HG03139 (cell line): Measurements from ENCODE around the gene POLN.

Experiments
- ATAC-seq: cut with Tn5 transposase; IDR thresholded peaks from one replicate; pipeline ENCODE4 v1.9.1; 2021; ENCODE audit not compliant: unreplicated experiment

Gene POLN

DNA sequence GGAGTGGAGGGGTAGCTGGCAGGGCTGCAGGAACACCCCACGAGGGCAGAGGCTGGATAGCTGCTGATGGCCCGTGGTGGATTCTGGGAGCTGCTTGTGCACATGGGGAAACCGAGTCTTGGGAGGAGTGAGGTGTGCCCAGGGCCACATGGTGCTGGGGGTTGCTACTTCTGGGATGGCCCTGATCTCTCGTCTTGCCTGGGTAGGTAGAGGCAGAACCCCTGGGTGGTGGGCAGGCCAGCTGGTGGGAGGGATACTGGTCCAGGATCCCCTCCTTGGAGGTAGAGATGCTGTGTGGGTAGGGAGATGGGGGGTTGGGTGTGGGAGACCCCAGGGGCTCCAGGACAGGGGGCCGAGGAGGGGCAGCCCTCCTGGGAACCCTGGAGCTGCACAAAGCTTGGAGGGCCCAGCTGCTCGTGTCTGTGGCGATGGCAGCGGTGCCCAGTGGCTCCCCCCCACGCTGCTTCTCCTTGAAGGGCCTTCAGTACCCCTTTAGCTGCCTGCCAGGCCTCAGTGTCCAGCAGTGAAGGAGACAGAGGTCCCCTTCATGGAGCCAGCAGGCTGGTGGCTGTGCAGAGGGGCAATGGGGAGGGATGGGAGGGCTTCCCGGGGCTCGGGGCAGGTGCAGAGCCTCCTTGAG is 179.6 kb downstream of the POLN start:
- no peak for ATAC-seq

DNA sequence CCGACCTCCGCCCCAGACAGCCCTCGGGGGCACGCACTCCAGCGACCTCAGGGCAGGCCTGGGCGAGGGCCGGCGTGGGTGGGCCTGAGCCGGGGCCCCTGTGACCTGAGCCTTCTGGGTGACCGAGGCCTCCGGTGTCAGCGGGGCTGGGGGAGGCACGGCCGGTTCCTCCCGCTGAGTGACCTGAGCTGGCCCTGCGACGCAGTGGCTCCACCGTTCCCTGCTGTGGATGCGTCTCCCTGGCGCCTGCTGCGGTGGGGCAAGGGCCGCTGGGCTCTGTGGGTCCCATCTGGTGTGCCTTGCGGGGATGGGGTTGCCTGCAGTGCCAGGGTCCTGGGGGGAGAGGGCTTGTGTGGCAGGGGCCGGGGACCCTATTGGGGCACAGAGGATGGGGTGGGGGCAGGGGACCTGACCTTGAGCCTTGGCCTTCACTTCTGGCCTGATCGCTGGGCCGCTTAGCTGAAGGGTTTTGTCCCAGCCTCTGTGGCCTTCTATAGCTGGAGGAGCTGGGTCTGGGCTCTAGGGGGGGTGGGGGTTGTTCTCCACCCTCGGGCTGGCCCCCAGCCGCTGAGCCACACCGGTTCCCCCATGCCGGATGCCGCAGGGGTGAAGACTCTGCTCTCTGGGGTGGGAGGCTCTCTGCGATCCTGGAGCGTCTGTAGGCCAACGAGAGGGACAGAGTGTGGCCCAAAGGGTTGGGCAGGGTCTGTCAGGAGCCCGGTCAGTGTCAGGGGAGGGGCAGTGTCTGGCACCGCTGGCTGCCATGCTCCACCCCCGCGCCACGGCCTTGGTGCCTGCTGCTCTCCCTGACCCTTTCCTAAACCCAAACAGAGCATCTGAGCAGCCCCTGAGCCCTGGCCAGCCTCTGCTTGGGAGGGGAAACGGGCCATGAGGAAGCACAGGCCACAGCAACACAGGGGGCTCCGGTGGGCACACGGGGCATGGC is 180.5 kb downstream of the POLN start:
- no peak for ATAC-seq

DNA sequence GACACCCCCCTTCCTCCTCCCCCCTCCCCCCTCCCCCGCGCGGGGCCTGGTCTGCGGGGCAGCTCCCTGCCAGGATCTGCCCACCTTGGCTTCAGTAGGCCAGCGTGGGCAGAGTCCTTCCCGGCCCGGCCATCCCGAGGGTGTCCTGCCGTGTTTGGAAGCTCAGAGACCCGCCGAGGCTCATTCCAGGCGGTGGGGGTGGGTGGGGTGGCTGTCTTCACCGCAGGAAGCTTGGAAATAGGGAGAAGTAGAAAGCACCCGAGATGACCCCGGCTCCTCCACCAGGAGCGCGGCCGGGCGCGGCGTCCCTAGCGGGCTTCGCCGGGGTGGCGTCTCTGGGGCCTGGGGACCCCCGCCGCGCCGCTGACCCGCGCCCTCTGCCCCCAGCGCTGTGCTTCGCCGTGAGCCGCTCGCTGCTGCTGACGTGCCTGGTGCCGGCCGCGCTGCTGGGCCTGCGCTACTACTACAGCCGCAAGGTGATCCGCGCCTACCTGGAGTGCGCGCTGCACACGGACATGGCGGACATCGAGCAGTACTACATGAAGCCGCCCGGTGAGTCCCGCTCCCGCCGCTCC is 181.2 kb downstream of the POLN start:
- no peak for ATAC-seq

DNA sequence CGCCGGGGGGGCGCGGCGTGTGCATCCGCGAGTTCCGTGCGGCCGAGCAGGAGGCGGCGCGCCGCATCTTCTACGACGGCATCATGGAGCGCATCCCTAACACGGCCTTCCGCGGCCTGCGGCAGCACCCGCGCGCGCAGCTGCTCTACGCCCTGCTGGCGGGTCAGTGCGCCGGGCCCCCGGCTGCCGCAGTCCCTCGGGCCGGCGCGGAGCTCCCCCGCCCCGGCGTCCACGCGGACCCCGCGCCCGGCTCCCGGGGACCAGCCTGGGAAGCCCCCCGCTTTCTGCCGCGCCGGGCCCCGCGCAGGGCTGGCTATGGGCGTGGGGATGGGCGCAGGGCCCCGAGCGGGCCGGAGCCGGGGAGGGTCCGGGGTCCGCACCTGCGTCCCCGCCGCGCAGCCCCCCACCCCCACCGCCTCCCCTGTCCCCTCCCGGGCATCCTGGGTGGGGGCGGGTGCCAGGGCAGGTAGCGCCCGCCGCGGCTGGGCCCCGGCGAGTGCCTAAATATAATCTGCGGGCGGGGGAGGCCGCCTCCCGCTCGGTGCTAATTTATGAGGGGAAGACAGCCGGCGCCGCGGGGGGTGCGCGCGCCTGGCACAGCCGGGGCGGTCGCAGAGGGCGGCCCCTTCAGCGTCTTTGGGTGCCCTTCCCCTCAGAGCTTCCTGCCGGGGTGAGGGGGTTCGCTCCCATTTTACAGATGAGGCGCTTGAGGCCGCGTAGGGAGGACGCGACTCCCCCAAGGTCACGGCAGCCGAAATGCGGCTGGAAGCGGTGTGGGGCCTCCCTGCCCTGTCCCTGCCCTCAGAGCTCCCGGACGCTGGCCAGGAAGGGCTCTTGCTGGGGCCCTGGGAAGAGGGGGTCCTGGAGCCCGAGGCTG is 182.0 kb downstream of the POLN start:
- no peak for ATAC-seq

DNA sequence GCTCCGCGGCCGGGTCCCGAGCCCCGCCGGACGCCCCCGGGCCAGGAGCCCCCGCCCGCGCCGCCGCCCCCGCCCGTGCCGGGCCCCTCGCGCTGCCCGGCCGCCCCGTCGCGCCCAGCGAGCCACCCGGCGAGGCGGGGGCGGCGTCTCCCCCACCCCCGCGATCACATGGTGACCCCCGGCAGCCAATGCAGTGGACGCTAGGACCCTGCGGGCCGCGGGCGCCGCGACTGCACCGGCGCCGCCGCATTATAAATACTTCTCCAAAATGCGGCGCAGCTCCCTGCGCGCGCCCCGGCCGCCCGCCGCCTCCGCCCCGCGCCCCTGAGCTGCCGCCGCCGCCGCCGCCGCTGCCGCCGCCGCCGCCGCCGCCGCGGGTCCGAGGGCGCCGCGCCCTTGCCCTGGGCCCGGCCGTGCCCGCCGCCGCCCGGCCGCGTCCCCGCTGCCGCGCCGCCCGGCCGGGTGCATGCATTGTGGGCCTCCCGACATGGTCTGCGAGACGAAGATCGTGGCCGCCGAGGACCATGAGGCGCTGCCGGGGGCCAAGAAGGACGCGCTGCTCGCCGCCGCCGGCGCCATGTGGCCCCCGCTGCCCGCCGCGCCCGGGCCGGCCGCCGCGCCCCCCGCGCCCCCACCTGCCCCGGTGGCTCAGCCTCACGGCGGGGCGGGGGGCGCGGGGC is 182.7 kb downstream of the POLN start, which contains the start of gene NAT8L:
Gene NAT8L (plus strand): TSS at position 282 of the 680 bp plus-strand sequence. CDS start 185 bp downstream, at position 467.
- ATAC-seq = no peak

DNA sequence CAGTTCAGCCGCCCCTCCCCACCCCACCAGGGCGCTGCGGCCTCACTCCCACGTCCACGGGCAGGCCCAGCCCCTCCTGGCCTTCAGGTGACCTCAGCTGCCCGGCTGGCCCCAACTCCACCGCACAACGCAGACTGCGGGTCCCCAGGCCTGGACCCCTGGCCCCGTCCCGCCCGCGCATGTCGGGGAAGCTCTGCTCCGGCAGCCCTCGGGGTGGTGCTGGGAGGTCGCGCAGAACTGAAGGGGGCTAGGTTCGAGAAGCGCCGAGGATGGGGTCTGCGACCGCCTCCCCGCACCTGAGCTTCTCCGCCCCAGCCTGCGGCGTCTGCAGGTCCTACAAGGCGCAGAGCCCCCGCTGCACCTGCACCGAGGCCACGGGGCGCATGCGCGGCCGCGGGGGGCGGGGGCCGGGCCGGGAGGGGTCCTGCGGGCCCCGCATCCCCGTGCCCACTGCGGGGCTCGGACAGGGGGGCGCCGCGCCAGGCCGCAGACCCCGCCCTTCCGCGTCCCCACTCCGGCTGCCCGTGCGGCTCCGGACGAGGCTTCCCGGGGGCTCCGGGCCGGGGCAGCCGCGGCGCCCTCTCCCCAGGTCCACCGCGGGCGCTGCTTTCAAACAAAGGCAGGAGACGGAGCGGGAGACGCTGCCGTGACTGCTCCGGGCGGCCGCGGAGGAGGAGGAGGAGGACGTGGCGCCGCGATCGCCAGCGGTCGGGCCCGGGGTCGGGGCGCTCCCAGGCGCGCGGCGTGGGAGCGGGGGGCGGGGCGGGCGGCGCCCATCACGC is 183.5 kb downstream of the POLN start:
- no peak for ATAC-seq

DNA sequence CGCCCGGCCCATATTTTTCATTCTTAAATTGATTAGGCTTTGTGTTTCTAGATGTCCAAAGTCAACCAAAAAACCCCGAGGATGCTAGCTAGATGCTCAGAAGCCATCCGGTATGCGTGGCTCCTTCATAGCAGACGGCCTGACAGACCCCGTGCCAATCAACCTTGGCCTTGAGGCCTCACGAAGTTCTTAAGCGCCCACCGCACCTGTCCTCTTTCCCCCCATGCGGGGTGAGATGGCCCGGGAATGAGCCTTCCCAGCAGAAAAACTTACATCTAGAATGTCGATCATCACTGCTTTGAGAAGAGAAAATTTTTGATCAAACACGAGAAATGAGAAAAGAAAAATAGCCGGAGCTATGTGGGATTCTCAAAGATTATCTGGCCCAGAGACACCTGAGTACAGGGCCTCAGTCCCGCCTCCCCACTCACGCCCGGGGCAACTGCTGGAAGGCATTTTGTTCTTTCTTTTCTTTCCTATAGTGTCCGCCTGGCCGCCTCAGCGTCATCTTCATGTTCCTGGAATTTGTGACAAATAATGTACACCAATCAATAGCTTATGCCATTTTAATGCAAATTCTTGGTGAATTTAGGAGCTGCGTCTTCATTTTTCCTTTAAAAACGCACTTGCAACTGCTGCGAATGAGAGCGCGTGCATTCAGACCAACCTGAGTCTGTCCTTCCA is 184.4 kb downstream of the POLN start:
- no peak for ATAC-seq

DNA sequence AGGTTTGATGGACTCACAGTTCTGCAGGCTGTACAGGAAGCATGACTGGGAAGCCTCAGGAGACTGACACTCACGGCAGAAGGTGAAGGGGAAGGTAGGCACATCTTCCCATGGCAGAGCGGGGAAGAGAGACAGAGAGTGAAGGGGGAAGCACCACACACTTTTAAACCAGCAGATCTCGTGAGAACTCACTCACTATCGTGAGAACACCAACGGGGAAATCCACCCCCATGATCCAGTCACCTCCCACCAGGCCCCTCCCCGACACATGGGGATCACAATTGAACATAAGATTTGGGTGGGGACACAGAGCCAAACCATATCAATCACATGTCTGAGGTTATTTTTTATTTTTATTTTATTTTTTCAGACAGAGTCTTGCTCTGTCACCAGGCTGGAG is 187.7 kb downstream of the POLN start:
- no peak for ATAC-seq

DNA sequence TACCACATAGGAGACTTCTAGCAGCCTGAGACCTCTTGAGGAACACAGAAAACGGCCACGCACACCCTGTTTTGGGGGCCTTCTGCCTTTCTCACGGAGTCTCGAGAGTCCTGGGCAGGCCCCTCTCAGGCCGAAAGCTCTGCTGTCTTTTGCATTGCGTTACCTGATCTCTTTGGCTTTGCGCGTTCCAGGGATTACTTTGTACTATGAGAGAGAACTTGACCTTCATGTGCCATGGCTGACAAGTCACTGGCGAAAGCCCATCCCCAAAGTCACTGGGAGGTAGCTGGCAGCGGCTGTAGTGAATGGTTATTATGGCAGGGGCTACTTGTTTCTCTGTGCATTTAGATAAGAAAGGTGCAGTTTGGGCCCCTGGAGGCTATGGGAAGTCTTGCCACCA is 190.8 kb downstream of the POLN start:
- ATAC-seq = no peak

DNA sequence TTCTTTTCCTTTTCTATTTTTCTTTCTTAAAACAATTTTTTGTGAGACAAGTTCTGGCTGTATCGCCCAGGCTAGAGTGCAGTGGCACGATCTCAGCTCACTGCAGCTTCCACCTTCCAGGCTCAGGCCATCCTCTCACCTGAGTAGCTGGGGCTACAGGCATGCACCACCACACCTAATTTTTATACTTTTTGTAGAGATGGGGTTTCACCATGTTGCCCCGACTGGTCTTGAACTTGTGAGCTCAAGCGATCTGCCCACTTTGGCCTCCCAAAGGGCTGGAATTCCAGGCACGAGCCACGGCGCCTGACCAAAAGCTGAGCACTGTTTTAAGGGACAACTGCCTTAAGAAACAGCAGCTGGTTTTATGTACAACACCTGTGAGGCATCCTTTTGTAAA is 192.1 kb downstream of the POLN start:
- no peak for ATAC-seq

DNA sequence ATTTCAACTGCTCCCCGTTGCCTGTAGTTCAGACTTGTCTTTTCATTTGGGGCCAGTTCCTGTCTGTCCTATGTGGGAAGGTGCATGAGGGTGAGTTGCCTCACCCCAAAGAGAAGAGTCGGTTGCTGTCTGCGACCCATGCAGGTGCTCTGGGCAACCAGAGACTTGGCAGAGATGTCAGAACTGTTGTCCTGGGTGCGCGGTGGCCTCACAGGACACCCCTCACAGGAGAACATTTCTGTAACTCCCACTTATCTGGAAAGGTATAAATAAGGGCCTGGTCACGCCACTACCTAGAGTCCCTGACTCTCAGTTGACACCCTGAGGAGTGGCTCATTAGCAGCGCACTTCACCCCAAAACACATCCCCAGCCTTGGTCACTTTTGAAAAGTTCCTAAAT is 192.5 kb downstream of the POLN start:
- no peak for ATAC-seq

DNA sequence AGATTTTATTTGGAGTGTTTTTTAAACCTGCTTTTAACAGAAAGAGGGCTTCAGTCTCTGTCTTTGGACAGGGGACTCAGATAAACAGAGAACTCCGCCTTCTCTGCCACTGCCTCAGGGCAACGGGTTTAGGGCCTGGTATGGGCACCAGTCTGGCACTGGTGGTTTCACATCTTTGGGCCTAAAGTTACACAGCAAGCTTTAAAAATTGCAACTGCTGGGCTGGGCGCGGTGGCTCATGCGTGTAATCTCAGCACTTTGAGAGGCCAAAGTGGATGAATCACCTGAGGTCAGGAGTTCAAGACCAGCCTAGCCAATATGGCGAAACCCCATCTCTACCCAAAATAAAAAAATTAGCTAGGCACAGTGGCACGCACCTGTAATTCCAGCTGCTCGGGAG is 193.1 kb downstream of the POLN start:
- no peak for ATAC-seq

DNA sequence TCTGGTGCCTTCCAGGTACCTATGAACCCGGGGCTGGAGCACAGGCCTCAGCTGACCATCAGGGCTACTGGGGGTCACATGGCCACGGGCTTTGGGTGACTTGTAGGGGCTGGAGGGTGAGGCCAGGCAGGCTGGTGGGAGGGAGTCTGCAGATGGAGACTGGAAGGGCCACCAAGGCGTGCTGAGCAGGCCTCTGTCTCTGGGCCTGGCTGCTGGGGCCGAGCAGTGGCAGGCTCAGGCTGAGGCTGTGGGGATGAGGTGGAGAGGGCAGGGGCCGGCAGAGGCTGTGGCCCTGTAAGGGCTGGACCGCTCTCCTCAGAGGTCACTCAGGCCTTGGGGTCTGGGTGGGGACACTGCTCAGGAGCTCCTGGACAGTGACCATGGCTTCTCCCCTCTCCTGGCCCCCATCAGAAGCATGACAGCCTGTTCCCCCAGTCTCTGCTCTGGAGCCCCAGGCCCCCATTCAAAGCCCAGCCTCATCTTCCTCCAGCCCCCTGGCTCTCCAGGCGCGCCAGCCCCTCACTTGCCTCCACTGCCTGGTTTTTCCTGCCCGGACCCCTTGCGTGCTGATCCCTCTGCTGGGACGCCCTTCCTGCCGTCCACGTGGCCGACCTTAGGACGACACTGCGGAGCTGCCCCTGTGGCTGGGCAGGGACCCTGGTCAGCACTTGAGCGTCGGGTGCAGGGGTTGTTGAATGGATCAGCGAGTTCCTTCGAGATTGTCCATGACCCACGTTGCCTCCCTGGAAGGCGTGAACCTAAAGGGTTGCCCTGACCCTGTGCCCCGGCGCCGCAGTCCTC is 193.9 kb downstream of the POLN start:
- no peak for ATAC-seq

DNA sequence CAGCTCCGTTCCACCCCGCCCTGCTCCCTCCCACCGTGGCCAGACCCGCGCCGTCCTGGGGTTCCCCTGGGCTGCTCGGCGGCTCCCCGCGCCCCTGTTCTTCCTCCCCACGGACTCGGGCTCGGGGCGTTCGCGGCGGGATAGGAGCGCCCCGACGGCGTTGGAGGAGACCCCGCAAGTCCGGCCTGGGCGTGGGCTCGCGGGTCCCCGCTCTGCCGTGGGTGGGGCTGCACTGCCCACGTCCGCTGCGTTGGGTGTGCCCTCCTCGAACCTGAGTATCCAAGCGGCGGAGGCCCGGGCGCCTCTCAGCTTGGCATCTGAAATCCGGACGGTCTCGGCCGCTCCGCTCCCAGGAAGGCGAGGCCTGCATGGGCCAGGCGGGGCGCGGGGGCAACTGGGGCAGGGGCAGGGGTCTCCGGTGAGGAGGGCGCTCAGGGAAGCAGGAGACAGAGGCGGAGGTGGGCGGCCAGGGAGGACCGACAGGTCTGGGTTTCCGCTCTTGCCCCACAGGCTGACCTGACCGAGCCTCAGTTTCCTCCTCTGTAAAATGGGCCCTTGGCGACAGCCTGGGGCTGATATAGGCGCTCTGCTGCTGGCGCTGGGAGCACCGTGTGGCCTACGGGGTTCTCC is 194.8 kb downstream of the POLN start:
- no peak for ATAC-seq

DNA sequence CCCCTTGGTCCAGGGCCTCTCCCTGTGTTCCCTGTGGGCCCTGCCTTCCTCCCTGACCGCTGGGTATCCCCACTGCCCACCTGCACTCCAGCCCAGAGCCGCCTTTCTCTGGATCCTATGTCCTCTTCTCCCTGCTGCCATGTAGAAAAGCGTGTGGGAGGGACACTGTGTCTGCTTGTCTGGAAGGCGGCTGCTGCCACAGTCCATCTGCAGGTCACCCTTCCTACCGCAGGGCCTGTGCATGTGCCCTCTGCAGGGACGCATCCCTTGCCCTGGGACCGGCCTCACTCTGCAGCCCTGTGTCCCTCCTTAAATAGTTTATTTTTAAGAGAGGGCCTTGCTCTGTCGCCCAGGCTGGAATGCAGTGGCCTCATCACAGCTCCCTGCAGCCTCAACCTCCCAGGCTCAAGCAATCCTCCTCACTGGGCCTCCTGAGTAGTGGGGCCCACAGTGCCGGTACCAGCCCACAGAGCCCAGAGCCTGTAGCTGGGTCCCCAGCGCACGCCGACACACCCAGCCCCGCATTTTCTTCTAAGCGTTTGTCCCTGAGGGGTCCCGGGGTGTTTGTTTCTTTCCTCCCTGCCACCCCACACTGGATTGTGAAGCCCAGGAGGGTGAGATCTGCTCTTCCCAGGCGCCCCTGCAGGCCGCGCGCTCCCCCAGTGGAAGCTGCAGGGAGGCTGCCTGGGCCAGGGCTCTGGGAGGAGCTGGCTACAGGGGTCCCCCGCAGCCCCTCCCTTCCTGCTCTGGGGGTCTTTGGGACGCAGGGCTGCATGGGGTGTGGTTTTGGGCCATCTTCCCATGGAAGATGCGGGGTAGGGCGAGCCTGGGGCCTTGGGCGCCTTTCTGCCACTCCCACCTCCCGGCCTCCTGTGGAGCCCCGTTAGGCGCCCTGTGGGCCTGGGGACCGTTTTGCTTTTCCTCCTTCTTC is 195.6 kb downstream of the POLN start:
- no peak for ATAC-seq

DNA sequence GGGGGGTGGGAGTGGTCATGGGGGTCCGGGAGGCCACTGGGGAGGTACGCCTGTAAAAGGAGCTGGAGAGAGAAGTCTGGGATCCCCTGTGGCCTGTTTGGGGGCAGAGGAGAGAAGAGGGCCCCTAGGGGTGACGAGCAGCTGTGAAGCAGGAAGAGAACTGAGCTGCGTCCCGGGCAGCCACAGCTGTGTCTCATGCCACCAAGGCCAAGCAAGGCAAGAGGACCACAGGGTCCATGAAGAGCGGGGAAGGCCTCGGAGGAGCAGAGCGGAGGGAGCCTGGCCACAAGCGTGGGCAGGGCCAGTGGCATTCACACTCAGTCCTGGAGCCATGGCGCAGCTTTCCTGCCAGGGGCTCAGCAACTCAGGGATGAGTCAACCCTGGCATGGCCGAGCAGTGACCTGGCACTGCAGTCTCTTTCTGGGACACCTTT is 196.4 kb downstream of the POLN start:
- ATAC-seq = no peak
